ENCODE data around the gene NMRK1. TPM values are rescaled to one million over a fixed set of nuclear protein-coding genes. Genes with fewer than 3 reads are reported as not detected.

The NMRK1 gene
- total RNA-seq, 2 experiments from 2014 or later: 17.0 to 33.2 TPM

DNA sequence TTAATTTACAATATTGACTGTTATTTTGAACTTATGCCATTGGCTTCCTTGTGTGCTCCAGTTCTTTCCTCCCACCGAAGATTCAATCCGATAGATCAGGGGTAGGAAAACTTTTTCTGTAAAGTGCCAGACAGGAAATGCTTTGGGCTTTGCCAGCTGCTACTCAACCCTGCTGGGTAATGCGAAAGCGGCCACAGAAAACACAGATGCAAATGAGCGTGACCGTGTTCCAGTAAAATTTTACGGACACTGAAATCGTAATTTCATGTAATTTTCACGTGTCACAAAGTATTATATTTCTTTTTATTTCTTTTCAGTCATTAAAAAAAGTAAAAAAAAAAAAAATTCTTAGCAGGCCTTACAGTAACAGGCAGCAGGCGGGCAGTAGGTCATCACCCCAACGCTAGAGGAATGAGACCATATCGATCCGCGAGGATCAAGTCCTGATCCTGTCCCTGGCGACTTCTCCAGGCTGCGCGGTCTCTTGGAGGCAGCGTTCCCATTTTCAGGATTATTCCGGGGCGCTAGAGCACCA is 599 bp downstream of the NMRK1 start:
- no peaks in the 10 kb centered on the region for H3K9me2 ChIP-seq (ENCODE audit: insufficient read depth, low read length)
- H3K4me3 ChIP-seq (ENCODE audit: low read depth, low read length, poor library complexity, severe bottlenecking): peak overlapping the region; percentile 93
- H3K4me1 ChIP-seq (ENCODE audit: insufficient read depth, low read length, poor library complexity, severe bottlenecking): peaks cover 44% of the 10 kb centered on the region
- H3K9me3 ChIP-seq (ENCODE audit: low read length): no peaks in the 10 kb centered on the region
- DNase-seq (ENCODE audit: low spot score): peak; percentile 75
- H3K27ac ChIP-seq (ENCODE audit: low read depth, low read length, poor library complexity, severe bottlenecking): peak overlapping the region; percentile 82
- peaks cover 65% of the 10 kb centered on the region for H3K79me2 ChIP-seq (ENCODE audit: insufficient read depth, low read depth, low read length)
- peak overlapping the region; percentile 70 for H2AFZ ChIP-seq (ENCODE audit: low read length)
- H4K20me1 ChIP-seq (ENCODE audit: insufficient read depth, low read length): peaks cover 12% of the 10 kb centered on the region
- peak overlapping the region; percentile 84 for H3K4me2 ChIP-seq (ENCODE audit: low read length)
- CTCF ChIA-PET (ENCODE audit: unreplicated experiment): no interaction called here
- TF ChIP-seq EZH2phosphoT487 (IDR thresholded peaks at IDR 0.05; ENCODE audit: borderline replicate concordance, low read depth, low read length): no peak
- TF ChIP-seq, protein P1, sequence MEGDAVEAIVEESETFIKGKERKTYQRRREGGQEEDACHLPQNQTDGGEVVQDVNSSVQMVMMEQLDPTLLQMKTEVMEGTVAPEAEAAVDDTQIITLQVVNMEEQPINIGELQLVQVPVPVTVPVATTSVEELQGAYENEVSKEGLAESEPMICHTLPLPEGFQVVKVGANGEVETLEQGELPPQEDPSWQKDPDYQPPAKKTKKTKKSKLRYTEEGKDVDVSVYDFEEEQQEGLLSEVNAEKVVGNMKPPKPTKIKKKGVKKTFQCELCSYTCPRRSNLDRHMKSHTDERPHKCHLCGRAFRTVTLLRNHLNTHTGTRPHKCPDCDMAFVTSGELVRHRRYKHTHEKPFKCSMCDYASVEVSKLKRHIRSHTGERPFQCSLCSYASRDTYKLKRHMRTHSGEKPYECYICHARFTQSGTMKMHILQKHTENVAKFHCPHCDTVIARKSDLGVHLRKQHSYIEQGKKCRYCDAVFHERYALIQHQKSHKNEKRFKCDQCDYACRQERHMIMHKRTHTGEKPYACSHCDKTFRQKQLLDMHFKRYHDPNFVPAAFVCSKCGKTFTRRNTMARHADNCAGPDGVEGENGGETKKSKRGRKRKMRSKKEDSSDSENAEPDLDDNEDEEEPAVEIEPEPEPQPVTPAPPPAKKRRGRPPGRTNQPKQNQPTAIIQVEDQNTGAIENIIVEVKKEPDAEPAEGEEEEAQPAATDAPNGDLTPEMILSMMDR (conservative IDR thresholded peaks at IDR 0.05; ENCODE audit: low read length): peak; percentile 39
- TSS peak; percentile 76 for BruUV-seq (replicated peaks)
- peaks cover 3% of the 10 kb centered on the region; the same call in 1 of the 2 replicates for H3K36me3 ChIP-seq (ENCODE audit: insufficient read depth, low read length)
- intact Hi-C loops (cut with micrococcal nuclease; ENCODE audit: unreplicated experiment): no loop called here
- POLR2A ChIA-PET: interaction anchor here (0.6 to 6.8 kb wide), 9 partner anchors 23 to 1909 kb away, joined by 3 to 70 read pairs (median 4); partner anchors contain the start of genes C9orf40 and CARNMT1

DNA sequence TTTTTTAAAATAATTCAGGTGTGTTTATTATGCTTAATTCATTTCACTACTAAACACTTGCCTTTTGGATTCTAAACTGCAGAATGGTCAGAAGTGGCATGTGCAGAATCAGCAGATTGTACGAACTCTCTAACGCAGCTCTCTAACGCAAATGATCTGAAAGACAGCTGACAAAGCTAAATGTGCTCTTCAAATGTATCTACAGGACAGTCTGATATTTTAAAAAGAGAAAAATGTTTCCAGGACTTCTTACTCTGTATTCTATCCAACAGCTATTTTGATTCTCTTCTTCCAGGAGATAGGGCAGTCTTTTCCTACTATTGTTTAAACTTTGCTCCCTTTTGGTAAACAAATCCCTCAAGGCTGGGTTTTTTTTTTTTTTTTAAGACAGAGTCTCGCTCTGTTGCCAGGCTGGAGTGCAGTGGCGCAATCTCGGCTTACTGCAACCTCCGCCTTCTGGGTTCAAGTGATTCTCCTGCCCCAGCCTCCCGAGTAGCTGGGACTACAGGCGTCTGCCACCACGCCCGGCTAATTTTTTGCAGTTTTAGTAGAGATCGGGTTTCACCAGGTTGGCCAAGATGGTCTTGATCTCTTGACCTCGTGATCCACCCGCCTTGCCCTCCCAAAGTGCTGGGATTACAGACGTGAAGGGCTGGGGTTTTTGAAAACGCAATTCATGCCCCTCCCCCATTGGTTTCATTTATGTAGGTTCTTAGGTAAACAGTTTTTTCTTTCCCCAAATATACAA is 1.2 kb downstream of the NMRK1 start:
- no peak for DNase-seq (ENCODE audit: low spot score)

More for the DNA sequence above, 1.2 kb downstream of the NMRK1 start:
- TF ChIP-seq EZH2phosphoT487 (IDR thresholded peaks at IDR 0.05; ENCODE audit: borderline replicate concordance, low read depth, low read length): no peak
- TF ChIP-seq, protein P1 (conservative IDR thresholded peaks at IDR 0.05; ENCODE audit: low read length): no peak
- Histone ChIP-seq H3K4me1 (ENCODE audit: insufficient read depth, low read length, poor library complexity, severe bottlenecking) (peaks cover 44% of the 10 kb centered on the region), H3K79me2 (ENCODE audit: insufficient read depth, low read depth, low read length) (peaks cover 59% of the 10 kb centered on the region), H2AFZ (ENCODE audit: low read length) (peak overlapping the region; percentile 70; the same call in 1 of the 2 replicates), H4K20me1 (ENCODE audit: insufficient read depth, low read length) (peaks cover 12% of the 10 kb centered on the region), H3K36me3 (ENCODE audit: insufficient read depth, low read length) (peaks cover 4% of the 10 kb centered on the region; the same call in 1 of the 2 replicates), H3K27ac (ENCODE audit: low read depth, low read length, poor library complexity, severe bottlenecking) (peak overlapping the region; percentile 82), H3K9me2 (ENCODE audit: insufficient read depth, low read length) (no peaks in the 10 kb centered on the region), H3K9me3 (ENCODE audit: low read length) (no peaks in the 10 kb centered on the region), H3K4me2 (ENCODE audit: low read length) (peak overlapping the region; percentile 84), H3K4me3 (ENCODE audit: low read depth, low read length, poor library complexity, severe bottlenecking) (peak overlapping the region; percentile 93)
- ChIA-PET CTCF (ENCODE audit: unreplicated experiment) (no interaction called here), POLR2A (interaction anchor here (0.6 to 6.8 kb wide), 13 partner anchors 15 to 1910 kb away, joined by 3 to 70 read pairs (median 4); partner anchors contain the start of genes C9orf40 and CARNMT1)
- intact Hi-C loops (cut with micrococcal nuclease; ENCODE audit: unreplicated experiment): no loop called here
- no TSS peak for BruUV-seq (replicated peaks)
